Left ventricle myocardium superior (tissue), 1 donor: ENCODE data around the gene AGAP3. TPM values are rescaled to one million over a fixed set of nuclear protein-coding genes. Genes with fewer than 3 reads are reported as not detected.

ENCODE experiments used
- ATAC-seq: fragments of 200-7000 bp; cut with Tn5 transposase; one replicate; pipeline ENCODE4 v1.9.1; 2020; ENCODE audit warnings: mild to moderate bottlenecking, moderate library complexity
- DNase-seq: peaks from one replicate; pipeline ENCODE4 v3.0.0-alpha.2; 2020
- intact Hi-C: fragments of 100-400 bp; cut with micrococcal nuclease; formaldehyde crosslinking; loops from one replicate; pipeline ENCODE4 v1.11.0; 2022
- total RNA-seq: library from RNA; stranded (reverse); fragmentation: NEBNext Ultra II Directional; extraction: Animal tissue kit (Norgen Biotek cat#: 25700); gene quantifications from one replicate; pipeline ENCODE4 v1.2.1, GENCODE V29; 2021
- donor health status: DM: no; HTN: yes; CAD: no; lungs with severe emphysema.

The AGAP3 gene
- total RNA-seq, 1 donor from 2014 or later, result 69.7 TPM

DNA sequence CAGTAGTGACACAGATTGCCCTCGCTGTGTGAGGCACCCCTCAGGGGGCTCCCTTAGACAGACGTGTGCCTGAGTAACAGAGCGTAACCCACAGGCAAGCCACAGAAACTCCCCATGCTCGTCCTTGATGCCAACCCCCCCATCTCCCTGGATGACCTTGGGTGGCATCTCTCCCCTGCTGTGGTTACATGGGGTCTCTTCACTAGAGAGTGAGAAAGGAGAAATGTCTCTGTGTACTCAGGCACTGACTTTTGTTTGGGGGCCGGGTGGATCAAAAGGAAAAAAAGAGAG lies 101.9 kb downstream of the AGAP3 start:
- ATAC-seq (no peak), DNase-seq (no peak)
- intact Hi-C loops, result no loop called here

DNA sequence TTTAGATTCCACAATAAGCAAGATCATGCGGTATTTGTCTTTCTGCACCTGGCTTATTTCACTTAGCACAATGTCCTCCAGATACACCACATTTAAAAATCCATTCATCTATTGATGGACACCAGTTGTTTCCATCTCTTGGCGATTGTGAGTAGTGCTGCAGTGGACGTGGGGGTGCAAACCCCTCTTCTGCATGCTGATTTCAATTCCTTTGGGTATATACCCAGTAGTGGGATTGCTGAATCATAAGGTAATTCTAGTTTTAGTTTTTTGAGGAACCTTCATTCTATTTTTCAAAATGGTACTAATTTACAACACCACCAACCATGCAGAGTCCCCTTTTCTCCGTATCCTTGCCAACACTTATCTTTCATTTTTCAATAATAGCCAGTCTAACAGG lies 102.8 kb downstream of the AGAP3 start:
- intact Hi-C loops, result no loop called here
- ATAC-seq (no peak), DNase-seq (no peak)

DNA sequence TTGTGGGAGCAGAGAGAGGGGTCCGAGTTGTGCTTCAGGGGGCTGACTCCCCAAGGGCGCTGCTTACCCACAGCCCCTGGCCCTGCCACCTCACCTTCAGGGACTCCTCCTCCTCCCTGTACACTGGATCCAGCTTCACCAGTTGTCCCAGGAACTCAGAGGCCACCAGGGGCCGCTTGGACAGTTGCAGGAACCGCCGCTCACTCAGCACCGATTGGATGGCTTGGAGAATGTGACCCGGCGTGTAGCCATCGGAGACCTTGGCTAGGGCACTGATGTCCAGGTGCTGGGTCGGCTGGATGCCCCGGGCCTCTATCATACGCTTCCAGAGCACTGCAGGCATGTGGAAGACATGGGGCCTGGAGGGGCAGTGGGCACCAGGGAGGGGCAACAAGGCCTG lies 105.3 kb downstream of the AGAP3 start:
- ATAC-seq, result no peak
- DNase-seq, result no peak
- intact Hi-C loops, result no loop called here

DNA sequence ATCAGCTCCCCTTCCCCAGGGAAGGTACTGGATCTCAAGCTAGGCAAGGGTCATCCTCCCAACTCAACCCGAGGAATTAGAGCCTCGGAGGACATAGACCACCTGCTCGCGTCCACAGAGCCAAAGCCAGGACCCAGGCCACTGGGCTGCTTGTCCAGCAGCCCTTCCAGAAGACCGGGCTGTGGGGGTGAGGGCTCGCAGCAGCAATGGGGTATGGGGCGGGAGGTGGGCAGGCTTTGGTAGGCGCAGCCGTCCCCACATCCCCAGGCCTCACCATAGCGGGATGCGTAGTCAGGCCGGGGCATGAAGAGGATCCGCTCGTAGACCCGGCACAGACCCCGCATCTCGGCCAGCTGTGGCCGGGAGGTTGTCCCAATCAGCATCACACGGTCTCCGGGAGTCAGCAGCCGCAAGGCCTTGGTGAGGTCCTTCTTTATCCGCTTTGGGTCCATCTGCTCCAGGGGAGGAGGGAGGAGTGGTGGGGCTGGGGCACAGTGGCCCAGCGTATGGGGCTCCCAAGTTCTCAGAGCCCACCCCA lies 105.8 kb downstream of the AGAP3 start:
- no peak for DNase-seq
- no peak for ATAC-seq
- intact Hi-C loops, result no loop called here

DNA sequence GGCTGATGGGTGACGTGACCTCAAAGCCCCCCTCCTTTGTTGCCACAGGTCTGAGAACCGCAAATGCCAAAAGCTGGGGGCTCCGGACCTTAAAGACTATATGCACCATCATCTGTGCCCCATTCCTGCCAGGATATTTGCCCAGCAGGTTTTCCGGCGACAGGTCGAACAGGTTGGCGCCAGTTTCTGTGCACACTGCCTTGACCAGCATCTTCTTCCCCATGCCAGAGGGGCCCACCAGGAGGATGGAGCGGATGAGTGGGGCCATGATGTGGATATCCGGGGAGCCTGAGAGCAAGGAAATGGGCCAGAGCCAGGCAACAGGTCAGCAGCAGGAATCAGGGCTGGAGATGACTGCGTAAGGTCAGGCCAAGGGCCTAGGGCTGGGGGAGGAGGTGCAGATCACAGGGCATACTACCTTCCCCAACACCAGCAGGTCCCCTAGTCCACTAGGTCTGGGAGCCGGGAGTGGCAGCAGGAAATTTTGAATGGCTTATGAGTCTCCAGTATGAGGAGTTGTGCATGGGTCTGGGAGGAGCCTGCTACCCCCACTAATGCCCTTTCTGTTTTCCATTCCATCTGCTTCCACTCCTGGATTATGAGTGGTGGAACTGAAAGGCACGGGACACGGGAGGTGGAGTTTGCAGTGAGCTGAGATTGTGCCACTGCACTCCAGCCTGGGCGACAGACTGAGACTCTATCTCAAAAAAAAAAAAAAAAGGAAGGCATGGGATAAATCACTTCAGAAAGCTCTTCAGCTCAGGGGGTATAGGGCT lies 107.1 kb downstream of the AGAP3 start:
- no peak for DNase-seq
- intact Hi-C loops, result no loop called here
- ATAC-seq, result no peak

Other genes with a start within 250 kb of the AGAP3 start
- 0.17 TPM for gene AOC1, start 234.0 kb upstream of the AGAP3 start, total RNA-seq
- 107 TPM for gene KCNH2, start 108.2 kb upstream of the AGAP3 start, total RNA-seq
- gene NOS3, start 95.5 kb upstream of the AGAP3 start, total RNA-seq, result 10.9 TPM
- not detected for gene ATG9B, start 62.0 kb upstream of the AGAP3 start, total RNA-seq
- gene ABCB8, start 58.0 kb upstream of the AGAP3 start, total RNA-seq, result 29.7 TPM
- 8.6 TPM for gene ASIC3, start 37.9 kb upstream of the AGAP3 start, total RNA-seq
- 8.1 TPM for gene CDK5, start 28.6 kb upstream of the AGAP3 start, total RNA-seq
- 64.1 TPM for gene SLC4A2, start 26.9 kb upstream of the AGAP3 start, total RNA-seq
- gene FASTK, start 5.7 kb upstream of the AGAP3 start, total RNA-seq, result 79.4 TPM
- gene TMUB1, start 3.0 kb upstream of the AGAP3 start, total RNA-seq, result 38.7 TPM
- 1.5 TPM for gene GBX1, start 81.2 kb downstream of the AGAP3 start, total RNA-seq
- gene ASB10, start 100.8 kb downstream of the AGAP3 start, total RNA-seq, result 46.1 TPM
- not detected for gene H2BK1, start 124.0 kb downstream of the AGAP3 start, total RNA-seq
- gene ABCF2, start 140.7 kb downstream of the AGAP3 start, total RNA-seq, result 27.6 TPM
- 12.1 TPM for gene CHPF2, start 146.0 kb downstream of the AGAP3 start, total RNA-seq
- 132 TPM for gene SMARCD3, start 162.2 kb downstream of the AGAP3 start, total RNA-seq